SU-DHL-6 (cell line): ENCODE measurements around the gene KIF18B.

Source experiments
- CTCF ChIP-seq: fragments of 200-600 bp; sonication (generic); IDR thresholded peaks from one replicate; pipeline ENCODE4 v1.5.1; 2017; ENCODE audit warnings: antibody characterized with exemption, mild to moderate bottlenecking, low read length, moderate library complexity; ENCODE audit not compliant: insufficient read depth, poor library complexity, severe bottlenecking
- EZH2phosphoT487 ChIP-seq: fragments of 200-600 bp; sonication (generic), shearing (Covaris generic); conservative IDR thresholded peaks from 2 replicates; pipeline ENCODE4 v1.6.1; 2018; ENCODE audit warnings: mild to moderate bottlenecking, antibody characterized with exemption, low read length, moderate library complexity, mixed read lengths

DNA sequence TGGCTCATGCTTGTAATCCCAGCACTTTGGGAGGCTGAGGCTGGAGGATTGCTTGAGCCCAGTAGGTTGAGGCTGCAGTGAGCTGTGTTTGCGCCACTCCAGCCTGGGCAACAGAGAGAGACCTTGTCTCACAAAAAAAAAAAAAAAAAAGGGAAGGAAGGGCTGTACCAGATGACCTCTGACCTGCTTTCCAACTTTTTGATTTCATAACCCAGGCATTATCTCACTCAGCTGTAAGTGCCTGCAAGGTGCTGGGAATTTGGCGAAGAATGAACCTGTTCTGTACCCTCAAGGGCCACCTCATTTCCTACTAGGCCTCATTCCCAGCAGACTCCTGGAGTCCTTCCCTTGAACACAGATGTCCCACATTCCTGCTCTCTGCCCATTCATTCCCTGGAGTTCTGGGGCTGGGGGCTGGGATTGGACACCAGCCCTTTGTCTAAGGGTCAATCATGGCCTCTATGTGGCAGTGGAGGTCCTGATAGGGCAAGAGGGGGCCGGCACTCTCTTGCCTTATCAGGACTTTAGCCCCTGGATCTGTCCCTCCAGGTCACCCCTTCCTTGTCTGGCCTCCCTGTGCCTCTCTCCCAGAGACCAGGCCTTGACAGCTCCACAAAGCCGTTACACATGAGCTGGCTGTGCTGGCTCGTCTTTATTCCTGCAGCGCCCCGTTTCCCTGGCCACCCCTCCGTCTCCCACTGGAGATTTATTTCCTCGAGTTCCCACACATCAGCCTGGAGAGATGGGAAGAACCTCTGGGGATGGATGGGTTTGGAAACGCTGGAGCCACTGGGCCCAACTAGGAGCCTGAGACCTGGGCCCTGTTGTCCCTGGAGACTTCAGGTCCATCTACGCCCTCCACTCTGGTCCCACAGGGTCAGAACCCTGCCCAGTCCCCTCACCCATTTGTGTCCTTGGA, 31.5 kb downstream of the KIF18B start:
- TF ChIP-seq CTCF (no peak), EZH2phosphoT487 (no peak)
